HCEC 1CT (cell line): ENCODE data around the gene TRIP6.

Experiments
- DNase-seq: peaks from one replicate; pipeline ENCODE4 v3.0.0-alpha.2; 2017

TRIP6 gene

GRCh38 chr7:100874577-100875355 is 7.6 kb downstream of the TRIP6 start, which contains the start of gene SRRT:
TSS of gene SRRT (plus strand) at chr7:100875103. CDS start at chr7:100875591, 488 bp downstream.
- DNase-seq, result peak; percentile 98

- DNase-seq, result no peak
These were observed 8.2 kb downstream of the TRIP6 start for GRCh38 chr7:100875356-100875751.

- no peak for DNase-seq
These were observed 10.8 kb downstream of the TRIP6 start for GRCh38 chr7:100878013-100878412.

GRCh38 chr7:100878685-100879084 is 11.5 kb downstream of the TRIP6 start:
- no peak for DNase-seq

GRCh38 chr7:100879685-100880261 is 12.6 kb downstream of the TRIP6 start:
- no peak for DNase-seq

GRCh38 chr7:100880645-100881044 is 13.5 kb downstream of the TRIP6 start:
- DNase-seq, result no peak

GRCh38 chr7:100881136-100881535 is 13.9 kb downstream of the TRIP6 start:
- no peak for DNase-seq

GRCh38 chr7:100882201-100882600 is 15.0 kb downstream of the TRIP6 start:
- DNase-seq, result no peak

GRCh38 chr7:100882785-100883526 is 15.8 kb downstream of the TRIP6 start:
- no peak for DNase-seq

GRCh38 chr7:100884736-100885439 is 17.7 kb downstream of the TRIP6 start:
- DNase-seq, result no peak

GRCh38 chr7:100885440-100886141 is 18.4 kb downstream of the TRIP6 start:
- DNase-seq, result no peak

GRCh38 chr7:100886142-100886935 is 19.2 kb downstream of the TRIP6 start:
- no peak for DNase-seq

GRCh38 chr7:100886936-100887515 is 19.8 kb downstream of the TRIP6 start:
- no peak for DNase-seq

- no peak for DNase-seq
These were observed 20.5 kb downstream of the TRIP6 start for GRCh38 chr7:100887516-100888290.

GRCh38 chr7:100888291-100888987 is 21.3 kb downstream of the TRIP6 start:
- DNase-seq, result no peak

- no peak for DNase-seq
These were observed 22.0 kb downstream of the TRIP6 start, which contains the start of gene UFSP1 for GRCh38 chr7:100888988-100889750. TSS of gene UFSP1 (minus strand) at chr7:100889715. CDS start at chr7:100889271, 444 bp downstream.

- DNase-seq, result no peak
These were observed 23.7 kb downstream of the TRIP6 start for GRCh38 chr7:100890653-100891567.
